Activated CD4-positive, alpha-beta T cell treated with anti-CD3 and anti-CD28 coated beads, Interleukin-2, amount 10 ng/mL, durations not matched to agents 7 days and 5 days (primary cell): ENCODE measurements around the gene S100A12. TPM values are rescaled to one million over a fixed set of nuclear protein-coding genes. Genes with fewer than 3 reads are reported as not detected.
"Not testable (repeated sequence)": the region's sequence is repeated elsewhere in the genome, so short reads cannot be mapped to it uniquely, and the experiment has no call there.

Experiments used
- CTCF ChIA-PET: fragments of 350-600 bp; sonication (Branson Sonifier 250); formaldehyde crosslinking; loops from one replicate; lab custom pipeline; 2021; ENCODE audit warnings: antibody characterized with exemption; lab: Charles Lee
- POLR2A ChIA-PET: fragments of 350-600 bp; sonication (Branson Sonifier 250); formaldehyde crosslinking; loops from one replicate; lab custom pipeline; 2021; ENCODE audit warnings: antibody characterized with exemption; lab: Charles Lee
- DNase-seq: peaks from one replicate; pipeline ENCODE4 v3.0.0-alpha.2; 2020
- H3K27ac Mint-ChIP-seq: one replicate; pipeline ENCODE4 v1.8.0; 2021; ENCODE audit warnings: mild to moderate bottlenecking, moderate library complexity, mixed read lengths
- H3K27me3 Mint-ChIP-seq: one replicate; pipeline ENCODE4 v1.8.0; 2021; ENCODE audit warnings: mixed read lengths
- H3K36me3 Mint-ChIP-seq: one replicate; pipeline ENCODE4 v1.8.0; 2021; ENCODE audit warnings: low read depth, mixed read lengths
- H3K4me1 Mint-ChIP-seq: one replicate; pipeline ENCODE4 v1.8.0; 2021; ENCODE audit warnings: mixed read lengths
- H3K4me3 Mint-ChIP-seq: one replicate; pipeline ENCODE4 v1.8.0; 2021; ENCODE audit warnings: mild to moderate bottlenecking, moderate library complexity, mixed read lengths
- H3K9me3 Mint-ChIP-seq: one replicate; pipeline ENCODE4 v1.8.0; 2021; ENCODE audit warnings: mixed read lengths
- total RNA-seq, 2 experiments: library from RNA; stranded (reverse); gene quantifications; one replicate each; pipeline ENCODE4 v1.2.3, GENCODE V29; 2021

The S100A12 gene
- not detected for total RNA-seq

GRCh38 chr1:153375511-153375910 is at the start of gene S100A12:
S100A12 (minus strand) TSS chr1:153375621; CDS start chr1:153374592, 1,029 bp downstream.
- H3K9me3 Mint-ChIP-seq: no peaks in the 10 kb centered on the region

GRCh38 chr1:153422450-153423068 is 47.1 kb upstream of the S100A12 start:
- POLR2A ChIA-PET: no interaction called here
- CTCF ChIA-PET: interaction anchor here (0.7 kb wide), 1 partner anchor 664 kb away, joined by 3 read pairs; no protein-coding TSS in a partner anchor

More at GRCh38 chr1:153375511-153375910, at the start of gene S100A12:
- ChIA-PET POLR2A (no interaction called here), CTCF (no interaction called here)
- no peak within 1 kb of the TSS for H3K4me3 Mint-ChIP-seq
- no peak within 1 kb of the TSS for H3K27ac Mint-ChIP-seq
- no peaks in the 10 kb centered on the region for H3K36me3 Mint-ChIP-seq
- H3K27me3 Mint-ChIP-seq: peaks cover 21% of the 10 kb centered on the region
- H3K4me1 Mint-ChIP-seq: no peaks in the 10 kb centered on the region
- DNase-seq: no peak

GRCh38 chr1:153420306-153420705 is 44.9 kb upstream of the S100A12 start:
- DNase-seq: no peak
- ChIA-PET POLR2A (no interaction called here), CTCF (no interaction called here)
- Mint-ChIP-seq H3K27ac (no peak overlapping the region), H3K36me3 (no peaks in the 10 kb centered on the region), H3K9me3 (no peaks in the 10 kb centered on the region), H3K27me3 (peaks cover 11% of the 10 kb centered on the region), H3K4me1 (no peaks in the 10 kb centered on the region), H3K4me3 (no peak overlapping the region)

More at GRCh38 chr1:153422450-153423068, 47.1 kb upstream of the S100A12 start:
- peak; percentile 77 for DNase-seq
- H3K4me3 Mint-ChIP-seq: no peak overlapping the region
- H3K4me1 Mint-ChIP-seq: no peaks in the 10 kb centered on the region
- H3K27ac Mint-ChIP-seq: peak overlapping the region; percentile 0
- no peaks in the 10 kb centered on the region for H3K9me3 Mint-ChIP-seq
- peaks cover 19% of the 10 kb centered on the region for H3K27me3 Mint-ChIP-seq
- H3K36me3 Mint-ChIP-seq: no peaks in the 10 kb centered on the region

- H3K9me3 Mint-ChIP-seq, DNase-seq, H3K27me3 Mint-ChIP-seq, H3K36me3 Mint-ChIP-seq, H3K27ac Mint-ChIP-seq, H3K4me1 Mint-ChIP-seq, CTCF ChIA-PET, H3K4me3 Mint-ChIP-seq, POLR2A ChIA-PET: not testable (repeated sequence)
Measured at GRCh38 chr1:153419436-153419793, 44.0 kb upstream of the S100A12 start.

- H3K9me3 Mint-ChIP-seq, H3K27me3 Mint-ChIP-seq, H3K36me3 Mint-ChIP-seq, H3K27ac Mint-ChIP-seq, CTCF ChIA-PET, POLR2A ChIA-PET, H3K4me3 Mint-ChIP-seq, H3K4me1 Mint-ChIP-seq, DNase-seq: not testable (repeated sequence)
Measured at GRCh38 chr1:153418758-153419435, 43.5 kb upstream of the S100A12 start.

GRCh38 chr1:153417136-153417888 is 41.9 kb upstream of the S100A12 start:
- Mint-ChIP-seq H3K36me3 (no peaks in the 10 kb centered on the region), H3K4me3 (no peak overlapping the region), H3K27me3 (peaks cover 5% of the 10 kb centered on the region), H3K9me3 (no peaks in the 10 kb centered on the region), H3K27ac (no peak overlapping the region), H3K4me1 (no peaks in the 10 kb centered on the region)
- ChIA-PET CTCF (no interaction called here), POLR2A (no interaction called here)
- no peak for DNase-seq

- DNase-seq: no peak
- ChIA-PET POLR2A (no interaction called here), CTCF (no interaction called here)
- H3K9me3 Mint-ChIP-seq: no peaks in the 10 kb centered on the region
- no peaks in the 10 kb centered on the region for H3K36me3 Mint-ChIP-seq
- H3K27ac Mint-ChIP-seq: no peak within 1 kb of the TSS
- no peaks in the 10 kb centered on the region for H3K4me1 Mint-ChIP-seq
- no peak within 1 kb of the TSS for H3K4me3 Mint-ChIP-seq
- H3K27me3 Mint-ChIP-seq: peaks cover 10% of the 10 kb centered on the region
Measured at GRCh38 chr1:153415850-153416570, 40.6 kb upstream of the S100A12 start, which contains the start of gene S100A7A. S100A7A (plus strand) TSS chr1:153416520; CDS start chr1:153418083, 1,563 bp downstream.

GRCh38 chr1:153413961-153414360 is 38.5 kb upstream of the S100A12 start:
- peaks cover 21% of the 10 kb centered on the region for H3K27me3 Mint-ChIP-seq
- CTCF ChIA-PET, H3K9me3 Mint-ChIP-seq, H3K27ac Mint-ChIP-seq, H3K36me3 Mint-ChIP-seq, POLR2A ChIA-PET, H3K4me3 Mint-ChIP-seq, H3K4me1 Mint-ChIP-seq, DNase-seq: not testable (repeated sequence)

- DNase-seq, H3K4me3 Mint-ChIP-seq, H3K9me3 Mint-ChIP-seq, H3K27ac Mint-ChIP-seq, H3K36me3 Mint-ChIP-seq, POLR2A ChIA-PET, CTCF ChIA-PET, H3K4me1 Mint-ChIP-seq: not testable (repeated sequence)
- peaks cover 33% of the 10 kb centered on the region for H3K27me3 Mint-ChIP-seq
Measured at GRCh38 chr1:153407274-153407673, 31.9 kb upstream of the S100A12 start.

- H3K27me3 Mint-ChIP-seq: peaks cover 28% of the 10 kb centered on the region
- DNase-seq, H3K9me3 Mint-ChIP-seq, H3K36me3 Mint-ChIP-seq, CTCF ChIA-PET, H3K4me1 Mint-ChIP-seq, H3K4me3 Mint-ChIP-seq, POLR2A ChIA-PET: not testable (repeated sequence)
- peak overlapping the region; percentile 1 for H3K27ac Mint-ChIP-seq
Measured at GRCh38 chr1:153405825-153406599, 30.6 kb upstream of the S100A12 start.

- Mint-ChIP-seq H3K36me3 (no peaks in the 10 kb centered on the region), H3K27ac (no peak overlapping the region), H3K9me3 (no peaks in the 10 kb centered on the region), H3K27me3 (peaks cover 25% of the 10 kb centered on the region), H3K4me3 (no peak overlapping the region), H3K4me1 (peaks cover 8% of the 10 kb centered on the region)
- CTCF ChIA-PET: interaction anchor here (0.6 to 0.8 kb wide), 3 partner anchors 14 to 1909 kb away, joined by 3 read pairs; partner anchors contain the start of gene S100A8
- POLR2A ChIA-PET: no interaction called here
- peak; percentile 57 for DNase-seq
Measured at GRCh38 chr1:153404768-153405167, 29.3 kb upstream of the S100A12 start.

GRCh38 chr1:153404086-153404635 is 28.7 kb upstream of the S100A12 start:
- ChIA-PET CTCF (interaction anchor here (0.6 to 0.8 kb wide), 2 partner anchors 51 to 1910 kb away, joined by 3 read pairs; no protein-coding TSS in a partner anchor), POLR2A (no interaction called here)
- no peak for DNase-seq
- peaks cover 8% of the 10 kb centered on the region for H3K4me1 Mint-ChIP-seq
- no peaks in the 10 kb centered on the region for H3K36me3 Mint-ChIP-seq
- H3K27me3 Mint-ChIP-seq: peaks cover 19% of the 10 kb centered on the region
- H3K9me3 Mint-ChIP-seq: no peaks in the 10 kb centered on the region
- H3K27ac Mint-ChIP-seq: no peak overlapping the region
- no peak overlapping the region for H3K4me3 Mint-ChIP-seq
